Astrocyte (in vitro differentiated cells and primary cell): Measurements from ENCODE around the gene IL6ST. TPM values are rescaled to one million over a fixed set of nuclear protein-coding genes. Genes with fewer than 3 reads are reported as not detected.

Experiments used
- DNase-seq: peaks from one replicate; pipeline ENCODE4 v3.0.0-alpha.2; 2010; ENCODE audit warnings: low read depth
- FAIRE-seq: peaks from 2 replicates; lab custom pipeline; 2011; peaks lifted over from hg19 to GRCh38; lab: Jason Lieb, UNC
- H2AFZ ChIP-seq: 2 replicates; pipeline ENCODE4 v1.6.0; 2012; ENCODE audit warnings: low read depth, low read length, inconsistent platforms
- H3K27ac ChIP-seq: 2 replicates; pipeline ENCODE4 v1.5.1; 2011; ENCODE audit warnings: low read depth, low read length, inconsistent platforms
- H3K27me3 ChIP-seq: 2 replicates; pipeline ENCODE4 v1.6.0; 2011; ENCODE audit warnings: low read length, inconsistent platforms; ENCODE audit not compliant: insufficient read depth
- H3K36me3 ChIP-seq: 2 replicates; pipeline ENCODE4 v1.5.1; 2011; ENCODE audit warnings: low read length, inconsistent platforms; ENCODE audit not compliant: insufficient read depth
- H3K4me1 ChIP-seq: 2 replicates; pipeline ENCODE4 v1.5.1; 2011; ENCODE audit warnings: low read length, inconsistent platforms; ENCODE audit not compliant: insufficient read depth
- H3K4me2 ChIP-seq: 2 replicates; pipeline ENCODE4 v1.6.0; 2012; ENCODE audit warnings: low read length, inconsistent platforms
- H3K4me3 ChIP-seq: 2 replicates; pipeline ENCODE4 v1.5.1; 2011; ENCODE audit warnings: low read depth, mild to moderate bottlenecking, low read length, inconsistent platforms; ENCODE audit not compliant: insufficient read depth
- H3K79me2 ChIP-seq: 2 replicates; pipeline ENCODE4 v1.6.0; 2012; ENCODE audit warnings: mild to moderate bottlenecking, low read length, inconsistent platforms; ENCODE audit not compliant: insufficient read depth
- H3K9ac ChIP-seq: 2 replicates; pipeline ENCODE4 v1.6.0; 2012; ENCODE audit warnings: mild to moderate bottlenecking, low read length, inconsistent platforms
- H3K9me3 ChIP-seq: 2 replicates; pipeline ENCODE4 v1.5.1; 2012; ENCODE audit warnings: low read depth, mild to moderate bottlenecking, low read length, inconsistent platforms; ENCODE audit not compliant: insufficient read depth
- H4K20me1 ChIP-seq: 2 replicates; pipeline ENCODE4 v1.6.0; 2012; ENCODE audit warnings: low read length, inconsistent platforms; ENCODE audit not compliant: insufficient read depth
- H3K27ac Mint-ChIP-seq: one replicate; pipeline ENCODE4 v1.8.0; 2021; ENCODE audit warnings: mild to moderate bottlenecking, mixed read lengths; ENCODE audit not compliant: unreplicated experiment
- H3K27me3 Mint-ChIP-seq: one replicate; pipeline ENCODE4 v1.8.0; 2021; ENCODE audit warnings: low read depth, mixed read lengths; ENCODE audit not compliant: unreplicated experiment
- H3K36me3 Mint-ChIP-seq: one replicate; pipeline ENCODE4 v1.8.0; 2021; ENCODE audit warnings: low read depth, mixed read lengths; ENCODE audit not compliant: unreplicated experiment
- H3K4me1 Mint-ChIP-seq: one replicate; pipeline ENCODE4 v1.8.0; 2021; ENCODE audit warnings: low read depth, mixed read lengths; ENCODE audit not compliant: unreplicated experiment
- H3K4me3 Mint-ChIP-seq: one replicate; pipeline ENCODE4 v1.8.0; 2021; ENCODE audit warnings: mild to moderate bottlenecking, moderate library complexity, mixed read lengths; ENCODE audit not compliant: unreplicated experiment
- H3K9me3 Mint-ChIP-seq: one replicate; pipeline ENCODE4 v1.8.0; 2021; ENCODE audit warnings: mild to moderate bottlenecking, mixed read lengths; ENCODE audit not compliant: unreplicated experiment
- CTCF ChIP-seq: IDR thresholded peaks from 2 replicates; pipeline ENCODE4 v1.5.1; 2011; ENCODE audit warnings: low read depth, mild to moderate bottlenecking, inconsistent platforms, low read length, moderate library complexity; ENCODE audit not compliant: insufficient read depth
- EZH2 ChIP-seq: IDR thresholded peaks from 2 replicates; pipeline ENCODE4 v1.6.1; 2012; ENCODE audit warnings: mild to moderate bottlenecking, low read length, inconsistent platforms; ENCODE audit not compliant: insufficient read depth
- total RNA-seq: library from RNA; stranded (reverse); gene quantifications from 2 replicates; pipeline ENCODE4 v1.2.1, GENCODE V29; 2021

The IL6ST gene
- total RNA-seq, 1 donor from 2014 or later = 158 TPM

DNA sequence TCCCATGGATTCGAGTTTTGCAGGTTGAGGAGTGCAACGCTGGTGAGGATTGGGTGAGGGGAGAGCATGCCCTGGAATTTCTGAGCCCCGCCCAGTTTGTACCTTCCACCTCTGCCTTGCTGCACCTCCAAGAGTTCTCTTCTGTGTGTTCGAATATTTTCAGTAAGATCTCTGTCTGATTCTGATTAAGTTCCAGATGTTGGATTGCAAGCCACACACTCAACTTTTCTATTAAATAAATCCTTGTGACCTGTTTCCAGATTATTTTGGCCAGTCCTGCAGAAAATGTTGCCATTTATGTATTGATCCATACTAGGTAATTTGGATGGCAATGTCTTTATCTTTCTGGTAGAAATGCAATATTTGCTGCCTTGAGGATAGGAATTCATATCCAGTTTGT lies 89.5 kb downstream of the IL6ST start:
- Histone ChIP-seq H3K36me3 (no peaks in the 10 kb centered on the region), H3K79me2 (no peaks in the 10 kb centered on the region), H3K4me1 (peaks cover 17% of the 10 kb centered on the region), H3K4me2 (no peak overlapping the region), H3K9me3 (no peaks in the 10 kb centered on the region), H4K20me1 (no peaks in the 10 kb centered on the region), H3K27me3 (no peaks in the 10 kb centered on the region), H3K4me3 (no peak overlapping the region), H3K27ac (no peak overlapping the region), H2AFZ (no peak overlapping the region), H3K9ac (no peak overlapping the region)
- Mint-ChIP-seq H3K27ac (no peak overlapping the region), H3K9me3 (peaks cover 4% of the 10 kb centered on the region), H3K4me1 (no peaks in the 10 kb centered on the region), H3K4me3 (no peak overlapping the region), H3K36me3 (no peaks in the 10 kb centered on the region), H3K27me3 (no peaks in the 10 kb centered on the region)
- TF ChIP-seq CTCF (no peak), EZH2 (no peak)
- DNase-seq (no peak), FAIRE-seq (no peak)

GRCh38 chr5:55904152-55904551 lies 90.6 kb downstream of the IL6ST start:
- H3K4me1 Mint-ChIP-seq = peaks cover 6% of the 10 kb centered on the region
- H3K27me3 Mint-ChIP-seq = no peaks in the 10 kb centered on the region
- no peak overlapping the region for H3K27ac ChIP-seq
- H3K4me3 Mint-ChIP-seq = no peak overlapping the region
- no peak overlapping the region for H3K4me2 ChIP-seq
- peaks cover 22% of the 10 kb centered on the region for H3K4me1 ChIP-seq
- H3K27me3 ChIP-seq = no peaks in the 10 kb centered on the region
- peak; percentile 38 for DNase-seq
- no peak for FAIRE-seq
- no peak for TF ChIP-seq EZH2
- TF ChIP-seq CTCF = no peak
- H3K9ac ChIP-seq = no peak overlapping the region
- no peaks in the 10 kb centered on the region for H3K79me2 ChIP-seq
- no peak overlapping the region for H3K4me3 ChIP-seq
- H3K9me3 Mint-ChIP-seq = peaks cover 4% of the 10 kb centered on the region
- no peaks in the 10 kb centered on the region for H3K9me3 ChIP-seq
- H3K27ac Mint-ChIP-seq = no peak overlapping the region
- no peaks in the 10 kb centered on the region for H4K20me1 ChIP-seq
- H2AFZ ChIP-seq = no peak overlapping the region
- no peaks in the 10 kb centered on the region for H3K36me3 ChIP-seq
- no peaks in the 10 kb centered on the region for H3K36me3 Mint-ChIP-seq

GRCh38 chr5:55903121-55903701 lies 91.6 kb downstream of the IL6ST start:
- Histone ChIP-seq H3K79me2 (no peaks in the 10 kb centered on the region), H3K4me2 (peak overlapping the region; percentile 43), H3K4me1 (peaks cover 25% of the 10 kb centered on the region), H3K4me3 (no peak overlapping the region), H3K9ac (no peak overlapping the region), H3K9me3 (no peaks in the 10 kb centered on the region), H3K27ac (no peak overlapping the region), H3K27me3 (no peaks in the 10 kb centered on the region), H4K20me1 (no peaks in the 10 kb centered on the region), H3K36me3 (no peaks in the 10 kb centered on the region), H2AFZ (no peak overlapping the region)
- Mint-ChIP-seq H3K4me1 (peaks cover 8% of the 10 kb centered on the region), H3K4me3 (no peak overlapping the region), H3K27ac (no peak overlapping the region), H3K36me3 (no peaks in the 10 kb centered on the region), H3K27me3 (no peaks in the 10 kb centered on the region), H3K9me3 (no peaks in the 10 kb centered on the region)
- DNase-seq = peak; percentile 55
- TF ChIP-seq EZH2 = no peak
- TF ChIP-seq CTCF = no peak
- FAIRE-seq = no peak
